Breast epithelium (tissue), 4 donors: Measurements from ENCODE around the gene ELOB. TPM values are rescaled to one million over a fixed set of nuclear protein-coding genes. Genes with fewer than 3 reads are reported as not detected.
A peak's percentile ranks its signal among the peaks of the same experiment; 100 is the strongest.

ENCODE experiments used
- DNase-seq, 2 donors: peaks; one replicate each; pipeline ENCODE4 v3.0.0-alpha.2; 2019; ENCODE audit warnings: low spot score in 2 of 2
- H3K27ac ChIP-seq, 2 donors: fragments of 200-600 bp; sonication (generic) in 1 of 2; one replicate each; pipeline ENCODE4 v1.5.1; 2016 to 2019; ENCODE audit warnings: mild to moderate bottlenecking in 1 of 2
- H3K27me3 ChIP-seq, 2 donors: fragments of 200-600 bp; sonication (generic) in 1 of 2; one replicate each; pipeline versions ENCODE4 v1.5.1 to v1.6.0; 2017 to 2019; ENCODE audit warnings: control low read depth in 1 of 2, mild to moderate bottlenecking in 1 of 2
- H3K36me3 ChIP-seq: fragments of 200-600 bp; one replicate; pipeline ENCODE4 v1.5.1; 2019
- H3K4me1 ChIP-seq, 2 donors: fragments of 200-600 bp; sonication (generic); one replicate each; pipeline ENCODE4 v1.5.1; 2016 to 2019; ENCODE audit warnings: control low read depth in 1 of 2
- H3K4me3 ChIP-seq, 3 donors: fragments of 200-600 bp; sonication (generic); 1 replicate in 2 of 3; 2 replicates in 1 of 3; pipeline ENCODE4 v1.5.1; 2016 to 2019; ENCODE audit warnings: mild to moderate bottlenecking in 3 of 3, moderate library complexity in 2 of 3
- H3K9me3 ChIP-seq, 2 donors: fragments of 200-600 bp; sonication (generic) in 1 of 2; one replicate each; pipeline ENCODE4 v1.5.1; 2016 to 2019; ENCODE audit warnings: control low read depth in 1 of 2
- POLR2A ChIP-seq: fragments of 450-650 bp; IDR thresholded peaks from one replicate; pipeline ENCODE4 v1.6.1; 2016; ENCODE audit warnings: antibody characterized with exemption, mild to moderate bottlenecking, moderate library complexity
- POLR2AphosphoS5 ChIP-seq, 3 donors: sonication (generic); formaldehyde crosslinking; IDR thresholded peaks; one replicate each; pipeline ENCODE4 v1.6.1; 2017; ENCODE audit warnings: antibody characterized with exemption in 3 of 3
- intact Hi-C: fragments of 100-400 bp; cut with DNase I; formaldehyde crosslinking; loops from one replicate; pipeline ENCODE4 v1.15.1; 2023; ENCODE audit warnings: low total_unique reads
- total RNA-seq, 3 donors: library from RNA; depleted of rRNA; stranded (reverse); fragments of >200 nt; gene quantifications; one replicate each; pipeline ENCODE4 v1.1.0, GENCODE V29; 2016
- TF ChIP-seq, protein P1 (sequence below), 3 donors: fragments of 450-650 bp; IDR thresholded peaks; one replicate each; pipeline ENCODE4 v1.5.1; 2016 to 2017; ENCODE audit warnings: antibody characterized with exemption in 3 of 3, mild to moderate bottlenecking in 3 of 3, moderate library complexity in 3 of 3

The ELOB gene
- total RNA-seq, 3 donors from 2014 or later, result 147 to 292 (median 230) TPM

DNA sequence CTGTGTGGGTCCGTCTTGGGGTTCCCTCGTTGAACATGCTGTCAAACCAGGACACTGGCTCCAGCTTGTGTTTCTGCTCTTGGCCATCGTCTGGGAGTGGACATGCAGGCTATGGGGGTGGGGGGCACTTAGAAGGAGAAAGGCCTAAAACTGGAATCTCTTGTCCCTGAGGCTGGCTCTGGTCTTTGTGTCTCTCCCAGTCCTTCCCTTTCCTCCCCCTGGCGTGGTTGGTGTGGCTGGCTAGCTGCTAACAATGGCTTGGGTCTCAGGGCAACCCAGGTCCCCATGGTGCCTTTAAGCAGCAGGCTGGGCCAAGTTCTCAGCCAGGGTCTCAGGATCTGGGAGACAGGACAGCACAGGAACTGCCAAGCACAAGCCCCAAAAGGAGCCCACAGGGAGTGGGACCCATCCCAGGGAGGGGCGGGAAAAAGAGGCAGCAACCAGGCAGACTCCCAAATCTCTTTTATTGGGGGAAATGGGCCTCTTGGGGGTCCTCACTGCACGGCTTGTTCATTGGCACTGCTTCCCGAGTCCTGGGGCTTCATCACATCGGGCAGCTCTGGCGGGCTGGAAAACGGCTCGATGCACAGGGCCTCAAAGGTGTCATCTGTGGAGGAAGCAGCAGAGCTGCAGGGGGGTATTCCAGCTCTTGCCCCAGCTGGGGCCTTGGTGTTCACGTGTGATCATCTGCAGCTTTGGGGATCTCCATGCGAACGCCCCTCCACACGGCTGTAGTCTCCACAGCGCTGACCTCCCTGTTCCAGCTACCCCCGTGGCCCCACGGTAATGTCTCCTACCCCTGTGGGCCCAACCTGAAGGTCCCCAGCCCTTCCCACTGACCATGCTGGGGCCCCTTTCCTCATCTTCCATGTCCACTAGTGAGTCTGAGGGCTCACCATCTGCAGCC, 5.3 kb downstream of the ELOB start:
- H3K36me3 ChIP-seq, result peaks cover 14% of the 10 kb centered on the region
- intact Hi-C loops, result no loop called here
- peaks cover 0 to 11% of the 10 kb centered on the region in 2 donors for H3K4me1 ChIP-seq
- H3K27ac ChIP-seq, result no peak overlapping the region
- no peaks in the 10 kb centered on the region for H3K27me3 ChIP-seq
- DNase-seq, result no peak
- no peak for TF ChIP-seq POLR2AphosphoS5 (IDR thresholded peaks at IDR 0.05)
- TF ChIP-seq POLR2A, result no peak
- TF ChIP-seq, protein P1, sequence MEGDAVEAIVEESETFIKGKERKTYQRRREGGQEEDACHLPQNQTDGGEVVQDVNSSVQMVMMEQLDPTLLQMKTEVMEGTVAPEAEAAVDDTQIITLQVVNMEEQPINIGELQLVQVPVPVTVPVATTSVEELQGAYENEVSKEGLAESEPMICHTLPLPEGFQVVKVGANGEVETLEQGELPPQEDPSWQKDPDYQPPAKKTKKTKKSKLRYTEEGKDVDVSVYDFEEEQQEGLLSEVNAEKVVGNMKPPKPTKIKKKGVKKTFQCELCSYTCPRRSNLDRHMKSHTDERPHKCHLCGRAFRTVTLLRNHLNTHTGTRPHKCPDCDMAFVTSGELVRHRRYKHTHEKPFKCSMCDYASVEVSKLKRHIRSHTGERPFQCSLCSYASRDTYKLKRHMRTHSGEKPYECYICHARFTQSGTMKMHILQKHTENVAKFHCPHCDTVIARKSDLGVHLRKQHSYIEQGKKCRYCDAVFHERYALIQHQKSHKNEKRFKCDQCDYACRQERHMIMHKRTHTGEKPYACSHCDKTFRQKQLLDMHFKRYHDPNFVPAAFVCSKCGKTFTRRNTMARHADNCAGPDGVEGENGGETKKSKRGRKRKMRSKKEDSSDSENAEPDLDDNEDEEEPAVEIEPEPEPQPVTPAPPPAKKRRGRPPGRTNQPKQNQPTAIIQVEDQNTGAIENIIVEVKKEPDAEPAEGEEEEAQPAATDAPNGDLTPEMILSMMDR (IDR thresholded peaks at IDR 0.05), result no peak
- no peaks in the 10 kb centered on the region for H3K9me3 ChIP-seq
- no peak overlapping the region for H3K4me3 ChIP-seq

DNA sequence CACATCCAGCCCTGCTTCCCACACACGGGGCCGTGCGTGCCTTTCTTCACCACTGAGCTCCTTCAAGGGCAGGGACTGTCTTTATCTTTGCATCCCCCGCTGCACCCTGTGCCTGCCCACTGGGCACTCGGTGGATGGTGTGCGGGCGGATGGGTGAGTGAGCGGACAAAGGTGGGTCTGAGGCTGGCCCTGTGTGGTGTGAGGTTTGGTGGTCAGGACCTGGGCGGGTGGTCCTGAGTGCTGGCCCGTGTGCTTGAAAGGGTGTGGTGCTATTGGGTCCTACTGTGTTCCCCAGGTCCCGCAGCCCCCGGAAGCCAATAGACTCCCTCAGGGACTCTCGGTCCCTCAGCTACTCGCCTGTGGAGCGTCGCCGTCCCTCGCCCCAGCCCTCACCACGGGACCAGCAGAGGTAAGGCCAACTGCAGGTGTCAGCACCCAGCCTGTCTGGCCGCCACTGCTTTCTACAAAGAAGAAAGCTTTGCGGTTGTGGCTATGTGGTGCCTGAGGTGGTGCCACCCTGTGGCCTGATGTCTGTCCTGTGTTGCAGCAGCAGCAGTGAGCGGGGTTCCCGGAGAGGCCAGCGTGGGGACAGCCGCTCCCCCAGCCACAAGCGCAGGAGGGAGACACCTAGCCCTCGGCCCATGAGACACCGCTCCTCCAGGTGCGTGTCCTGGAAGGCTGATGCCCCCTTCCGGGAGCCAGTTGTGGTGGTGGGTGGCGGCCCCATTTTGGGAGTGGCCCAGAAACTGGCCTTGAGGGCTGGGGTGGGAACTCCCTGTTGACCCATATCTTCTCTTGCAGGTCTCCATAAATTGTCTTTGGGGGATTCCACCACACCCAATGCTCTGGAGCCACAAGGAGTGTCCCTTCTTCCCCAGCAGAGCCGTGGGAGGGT, 6.8 kb downstream of the ELOB start:
- Histone ChIP-seq H3K4me1 (no peaks in the 10 kb centered on the region), H3K27ac (peak overlapping the region; percentile 6 to 36), H3K4me3 (no peak overlapping the region), H3K27me3 (no peaks in the 10 kb centered on the region), H3K36me3 (peaks cover 14% of the 10 kb centered on the region), H3K9me3 (no peaks in the 10 kb centered on the region)
- intact Hi-C loops, result no loop called here
- no peak for DNase-seq
- TF ChIP-seq POLR2A (no peak), POLR2AphosphoS5 (IDR thresholded peaks at IDR 0.05) (no peak)
- TF ChIP-seq, protein P1 (IDR thresholded peaks at IDR 0.05), result no peak

DNA sequence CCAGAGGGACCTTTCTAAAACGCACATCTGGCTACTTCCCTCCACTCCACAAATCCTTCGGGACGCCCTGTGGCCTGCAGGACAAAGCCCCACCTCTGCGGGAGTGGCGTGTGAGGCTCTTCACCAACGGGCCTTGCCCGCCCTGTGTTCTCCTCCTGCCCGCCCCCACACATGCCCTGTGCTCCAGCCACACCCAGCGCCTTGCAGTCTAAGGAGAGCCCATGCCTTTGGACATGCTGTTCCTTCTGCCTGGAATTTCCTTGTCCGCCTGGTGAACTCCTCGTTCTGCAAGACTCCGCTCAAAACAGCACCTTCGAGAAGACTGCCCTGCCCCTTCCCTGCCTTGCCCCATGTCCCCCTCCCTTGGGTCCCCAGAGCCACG, 7.4 kb downstream of the ELOB start:
- Histone ChIP-seq H3K4me1 (no peaks in the 10 kb centered on the region), H3K36me3 (peaks cover 14% of the 10 kb centered on the region), H3K27me3 (no peaks in the 10 kb centered on the region), H3K9me3 (no peaks in the 10 kb centered on the region), H3K27ac (peak overlapping the region; percentile 6 to 50), H3K4me3 (no peak overlapping the region)
- TF ChIP-seq POLR2A (no peak), POLR2AphosphoS5 (IDR thresholded peaks at IDR 0.05) (no peak)
- TF ChIP-seq, protein P1 (IDR thresholded peaks at IDR 0.05), result no peak
- intact Hi-C loops, result no loop called here
- peak in 1 of 2 donors; percentile 64 for DNase-seq

DNA sequence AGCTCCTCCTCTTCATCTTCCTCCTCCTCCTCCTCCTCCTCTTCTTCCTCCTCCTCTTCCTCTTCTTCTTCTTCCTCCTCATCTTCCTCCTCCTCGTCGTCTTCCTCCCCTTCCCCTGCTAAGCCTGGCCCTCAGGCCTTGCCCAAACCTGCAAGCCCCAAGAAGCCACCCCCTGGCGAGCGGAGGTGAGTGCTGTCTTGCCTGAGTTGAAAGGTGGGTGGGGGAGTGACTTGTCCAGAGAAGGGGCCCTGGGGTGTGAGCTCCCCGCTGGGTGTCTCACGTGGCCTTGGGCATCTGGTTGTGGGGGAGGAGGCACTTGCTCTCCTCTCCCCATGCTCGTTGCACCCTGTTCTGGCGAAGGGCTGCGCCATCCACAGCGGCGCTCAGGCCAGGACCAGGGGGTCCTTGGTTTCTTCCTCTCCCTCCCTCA, 8.0 kb downstream of the ELOB start:
- Histone ChIP-seq H3K27ac (peak overlapping the region; percentile 27 to 50), H3K4me1 (no peaks in the 10 kb centered on the region), H3K4me3 (no peak overlapping the region), H3K9me3 (no peaks in the 10 kb centered on the region), H3K36me3 (peaks cover 14% of the 10 kb centered on the region), H3K27me3 (no peaks in the 10 kb centered on the region)
- TF ChIP-seq, protein P1 (IDR thresholded peaks at IDR 0.05), result no peak
- no peak for TF ChIP-seq POLR2A
- intact Hi-C loops, result no loop called here
- DNase-seq, result no peak
